ENCODE measurements around the gene P2RY8. TPM values are rescaled to one million over a fixed set of nuclear protein-coding genes. Genes with fewer than 3 reads are reported as not detected.
A peak's percentile ranks its signal among the peaks of the same experiment; 100 is the strongest.
"Not testable (repeated sequence)": the region's sequence is repeated elsewhere in the genome, so short reads cannot be mapped to it uniquely, and the experiment has no call there.

The P2RY8 gene
- total and polyA plus RNA-seq, 2 donors (not counting 1 experiment from before 2014, with no cell fraction given): 72.3 to 142 TPM

DNA sequence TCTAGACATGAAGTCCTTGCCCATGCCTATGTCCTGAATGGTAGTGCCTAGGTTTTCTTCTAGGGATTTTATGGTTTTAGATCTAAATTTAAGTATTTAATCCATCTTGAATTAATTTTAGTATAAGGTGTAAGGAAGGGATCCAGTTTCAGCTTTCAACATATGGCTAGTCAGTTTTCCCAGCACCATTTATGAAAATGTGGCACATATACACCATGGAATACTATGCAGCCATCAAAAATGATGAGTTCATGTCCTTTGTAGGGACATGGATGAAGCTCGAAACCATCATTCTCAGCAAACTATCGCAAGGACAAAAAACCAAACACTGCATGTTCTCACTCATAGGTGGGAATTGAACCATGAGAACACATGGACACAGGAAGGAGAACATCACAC is 54.5 kb downstream of the P2RY8 start:
- peaks cover 4 to 60% of the 10 kb centered on the region in 2 experiments for H3K36me3 ChIP-seq (replicated peaks in 1 of 2; ENCODE audit: control extremely low read depth in 1 of 2, control insufficient read depth in 1 of 2, extremely low read depth in 1 of 2, insufficient read depth in 2 of 2, low read length in 1 of 2)
- H4K20me1 ChIP-seq (ENCODE audit: control insufficient read depth, insufficient read depth, low read length, poor library complexity, severe bottlenecking): peaks cover 70% of the 10 kb centered on the region
- H3K9me3 ChIP-seq (ENCODE audit: control extremely low read depth in 1 of 3, control insufficient read depth in 2 of 3, insufficient read depth in 1 of 3, low read length in 2 of 3); H3K9ac ChIP-seq (ENCODE audit: low read length); CTCF ChIA-PET; POLR2A ChIA-PET; H3K9me3 Mint-ChIP-seq (ENCODE audit: insufficient read depth); DNase-seq; H3K27me3 Mint-ChIP-seq; H2AFZ ChIP-seq (ENCODE audit: insufficient read depth, low read depth, low read length, poor library complexity, severe bottlenecking); H3K27me3 ChIP-seq (replicated peaks in 1 of 4; ENCODE audit: control extremely low read depth in 1 of 4, control insufficient read depth in 3 of 4, insufficient read depth in 4 of 4, low read length in 3 of 4); intact Hi-C loops (cut with micrococcal nuclease); ATAC-seq (ENCODE audit: low read depth): not testable (repeated sequence)
- peak overlapping the region in 1 of 5 experiments; percentile 19 for H3K4me3 ChIP-seq (ENCODE audit: control extremely low read depth in 1 of 5, extremely low read depth in 1 of 5, insufficient read depth in 1 of 5, low read depth in 2 of 5, low read length in 4 of 5)
- H3K4me1 ChIP-seq (ENCODE audit: control insufficient read depth in 2 of 2, insufficient read depth in 2 of 2, low read length in 2 of 2): peaks cover 43 to 77% of the 10 kb centered on the region in 2 donors
- H3K79me2 ChIP-seq (ENCODE audit: control insufficient read depth, insufficient read depth, low read length): peaks cover 80% of the 10 kb centered on the region
- H3K27ac ChIP-seq (ENCODE audit: low read length in 2 of 2): peak overlapping the region; percentile 68 to 89
- peak overlapping the region; percentile 75 for H3K4me2 ChIP-seq (replicated peaks; ENCODE audit: low read depth, low read length, poor library complexity, severe bottlenecking)
- H3K27ac Mint-ChIP-seq: peak overlapping the region; percentile 98
- H3K4me3 Mint-ChIP-seq: peak overlapping the region; percentile 80
- WGBS (ENCODE audit: insufficient coverage): no CpG with 5 or more reads among the region's 2 CpGs
- peaks cover 74% of the 10 kb centered on the region for H3K4me1 Mint-ChIP-seq

DNA sequence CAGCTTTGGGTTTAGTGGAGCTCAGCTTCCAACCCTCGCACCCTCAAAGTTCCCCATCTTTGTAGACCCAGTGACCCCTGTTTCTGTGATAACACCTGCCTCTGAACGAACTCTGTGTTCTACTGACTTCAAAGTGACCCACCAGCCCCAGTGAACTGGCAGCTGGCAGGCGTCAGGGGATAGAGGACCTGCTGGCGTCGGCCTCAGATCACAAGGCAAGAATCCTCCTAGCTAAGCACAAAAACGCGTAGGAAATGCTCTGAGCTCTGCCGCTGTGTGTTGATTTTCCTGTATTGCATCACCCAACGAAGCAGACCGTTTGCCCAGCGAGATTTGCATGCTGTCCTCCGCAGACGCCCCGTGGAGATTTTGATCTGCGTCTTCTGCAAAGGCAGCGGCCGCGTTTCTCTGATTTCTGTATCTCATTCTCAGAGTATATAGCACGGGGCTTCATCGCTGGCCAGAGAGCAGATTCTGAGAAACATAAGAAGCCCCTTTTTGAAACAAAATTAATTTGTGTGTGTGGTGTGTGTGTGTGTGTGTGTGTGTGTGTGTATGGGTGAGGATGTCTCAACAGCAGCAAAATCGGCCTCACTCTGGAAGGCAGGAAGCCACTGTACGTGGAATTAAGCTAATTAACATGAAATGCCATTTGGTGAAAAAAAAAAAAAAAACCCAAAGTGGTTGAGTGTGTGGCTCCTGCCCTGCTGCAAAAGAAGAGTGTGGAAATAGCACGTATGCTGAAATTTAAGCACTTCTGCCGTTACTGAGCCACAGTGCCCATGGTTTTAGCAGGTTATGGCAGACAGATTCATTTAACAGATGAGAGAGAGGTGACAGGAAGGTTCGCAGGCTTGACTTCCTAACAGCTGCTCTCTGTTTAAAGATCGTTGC is 55.1 kb downstream of the P2RY8 start:
- H3K4me1 ChIP-seq (ENCODE audit: control insufficient read depth in 2 of 2, insufficient read depth in 2 of 2, low read length in 2 of 2): peaks cover 44 to 72% of the 10 kb centered on the region in 2 donors
- H3K27ac Mint-ChIP-seq: peak overlapping the region; percentile 98
- H3K36me3 ChIP-seq (replicated peaks in 1 of 2; ENCODE audit: control extremely low read depth in 1 of 2, control insufficient read depth in 1 of 2, extremely low read depth in 1 of 2, insufficient read depth in 2 of 2, low read length in 1 of 2): peaks cover 4 to 54% of the 10 kb centered on the region in 2 experiments
- H3K27me3 Mint-ChIP-seq: no peaks in the 10 kb centered on the region
- peak overlapping the region; percentile 75 for H3K4me2 ChIP-seq (replicated peaks; ENCODE audit: low read depth, low read length, poor library complexity, severe bottlenecking)
- ATAC-seq (ENCODE audit: low read depth) (peak; percentile 75), DNase-seq (peak; percentile 88)
- intact Hi-C loops (cut with micrococcal nuclease): loop anchor here (1.0 kb wide), 5 partner anchors 14 to 54 kb away; no protein-coding TSS in a partner anchor
- WGBS (ENCODE audit: insufficient coverage): 0% methylated on average over 26 of the region's 26 CpGs
- peak overlapping the region; percentile 37 for H2AFZ ChIP-seq (ENCODE audit: insufficient read depth, low read depth, low read length, poor library complexity, severe bottlenecking)
- TF ChIP-seq CTCF (IDR thresholded peaks at IDR 0.05) (no peak), EZH2 (IDR thresholded peaks at IDR 0.05; ENCODE audit: borderline replicate concordance, insufficient read depth, low read depth, low read length, poor library complexity, severe bottlenecking) (no peak)
- H3K9me3 Mint-ChIP-seq (ENCODE audit: insufficient read depth): peaks cover 6% of the 10 kb centered on the region
- peak overlapping the region; percentile 51 for H3K9ac ChIP-seq (ENCODE audit: low read length)
- peak overlapping the region; percentile 68 to 89 for H3K27ac ChIP-seq (ENCODE audit: low read length in 2 of 2)
- H3K79me2 ChIP-seq (ENCODE audit: control insufficient read depth, insufficient read depth, low read length): peaks cover 80% of the 10 kb centered on the region
- peak overlapping the region in 4 of 5 experiments; percentile 19 to 45 (median 26) for H3K4me3 ChIP-seq (ENCODE audit: control extremely low read depth in 1 of 5, extremely low read depth in 1 of 5, insufficient read depth in 1 of 5, low read depth in 2 of 5, low read length in 4 of 5)
- peaks cover 74% of the 10 kb centered on the region for H3K4me1 Mint-ChIP-seq
- no peaks in the 10 kb centered on the region for H3K27me3 ChIP-seq (replicated peaks in 1 of 4; ENCODE audit: control extremely low read depth in 1 of 4, control insufficient read depth in 3 of 4, insufficient read depth in 4 of 4, low read length in 3 of 4)
- H3K4me3 Mint-ChIP-seq: peak overlapping the region; percentile 80
- ChIA-PET CTCF (no interaction called here), POLR2A (no interaction called here)
- H4K20me1 ChIP-seq (ENCODE audit: control insufficient read depth, insufficient read depth, low read length, poor library complexity, severe bottlenecking): peaks cover 68% of the 10 kb centered on the region
- peaks cover 0 to 8% (median 6%) of the 10 kb centered on the region in 3 donors for H3K9me3 ChIP-seq (ENCODE audit: control extremely low read depth in 1 of 3, control insufficient read depth in 2 of 3, insufficient read depth in 1 of 3, low read length in 2 of 3)

All from B cell (primary cell).